Measurements from ENCODE around the gene DNAH11. TPM values are rescaled to one million over a fixed set of nuclear protein-coding genes. Genes with fewer than 3 reads are reported as not detected.
"Not testable (repeated sequence)": the region's sequence is repeated elsewhere in the genome, so short reads cannot be mapped to it uniquely, and the experiment has no call there.

The DNAH11 gene
- total and polyA plus RNA-seq, 4 donors = 7.5 to 16.8 (median 7.7) TPM

DNA sequence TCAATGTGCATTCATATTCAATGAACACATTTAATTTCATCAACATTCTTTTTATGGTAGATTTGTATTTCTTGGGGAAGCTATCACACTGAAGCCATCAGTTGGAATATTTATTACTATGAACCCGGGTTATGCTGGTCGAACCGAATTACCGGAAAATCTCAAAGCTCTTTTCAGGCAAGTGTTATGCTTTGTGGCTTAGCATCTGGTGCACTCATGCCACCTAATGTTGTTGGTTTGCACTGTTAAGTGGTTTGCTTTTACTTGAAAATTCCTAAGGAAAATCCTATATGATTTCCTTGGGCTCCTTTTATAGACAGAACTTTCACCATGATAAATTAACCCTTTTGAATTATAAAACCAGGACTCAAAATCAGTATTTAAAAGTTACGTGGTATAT, 147.9 kb downstream of the DNAH11 start:
- 33% methylated on average over 1 of the region's 5 CpGs for WGBS (ENCODE audit: insufficient coverage)
- no peaks in the 10 kb centered on the region for H3K36me3 ChIP-seq (ENCODE audit: control insufficient read depth, insufficient read depth, low read length)
- peak; percentile 6 to 75 (median 20) for DNase-seq (ENCODE audit: low read depth in 4 of 6, low spot score in 6 of 6)

DNA sequence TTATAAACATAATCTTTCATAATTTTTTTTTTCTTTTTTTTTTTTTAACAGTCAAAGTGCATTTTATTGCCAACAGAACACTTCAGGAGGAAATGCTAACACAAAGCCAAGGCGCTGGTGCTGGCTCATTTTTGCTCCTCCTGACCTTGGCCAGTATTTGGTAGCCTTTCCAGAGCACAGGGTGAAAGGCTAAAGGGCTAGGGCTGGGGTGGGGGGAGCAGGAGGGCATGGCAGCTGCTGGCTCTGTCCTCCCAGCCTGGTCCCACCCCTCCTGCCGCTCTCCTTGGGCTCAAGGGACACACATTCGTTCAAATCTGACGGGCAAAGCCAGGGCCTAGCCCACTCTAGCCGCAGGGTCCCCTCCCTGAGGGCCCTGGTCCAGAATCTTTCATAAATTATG, 148.3 kb downstream of the DNAH11 start:
- not testable (repeated sequence) for H3K9me3 ChIP-seq (ENCODE audit: control insufficient read depth, insufficient read depth, low read length); DNase-seq (ENCODE audit: low read depth in 4 of 6, low spot score in 6 of 6); H3K4me1 ChIP-seq (ENCODE audit: control insufficient read depth, insufficient read depth, low read length); H3K4me3 ChIP-seq (ENCODE audit: low read depth, low read length); H3K27ac ChIP-seq (ENCODE audit: low read depth, low read length); H3K36me3 ChIP-seq (ENCODE audit: control insufficient read depth, insufficient read depth, low read length); H3K27me3 ChIP-seq (ENCODE audit: control insufficient read depth, insufficient read depth, low read length)
- whole genome bisulfite sequencing (ENCODE audit: insufficient coverage) = no CpG with 5 or more reads among the region's 5 CpGs

More for the DNA sequence above, 147.9 kb downstream of the DNAH11 start:
- no peak overlapping the region for H3K4me3 ChIP-seq (ENCODE audit: low read depth, low read length)
- H3K4me1 ChIP-seq (ENCODE audit: control insufficient read depth, insufficient read depth, low read length) = no peaks in the 10 kb centered on the region
- H3K9me3 ChIP-seq (ENCODE audit: control insufficient read depth, insufficient read depth, low read length) = no peaks in the 10 kb centered on the region
- H3K27me3 ChIP-seq (ENCODE audit: control insufficient read depth, insufficient read depth, low read length) = no peaks in the 10 kb centered on the region
- H3K27ac ChIP-seq (ENCODE audit: low read depth, low read length) = no peak overlapping the region

DNA sequence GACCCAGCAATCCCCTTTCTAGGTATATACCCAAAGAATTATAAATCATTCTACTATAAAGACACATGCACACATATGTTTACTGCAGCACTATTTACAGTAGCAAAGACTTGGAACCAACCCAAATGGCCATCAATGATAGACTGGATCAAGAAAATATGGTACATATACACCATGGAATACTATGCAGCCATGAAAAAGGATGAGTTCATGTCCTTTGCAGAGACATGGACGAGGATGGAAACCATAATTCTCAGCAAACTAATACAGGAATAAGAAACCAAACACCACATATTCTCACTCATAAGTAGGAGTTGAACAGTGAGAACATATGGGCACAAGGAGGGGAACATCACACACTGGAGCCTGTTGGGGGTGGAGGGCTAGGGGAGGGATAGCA, 157.7 kb downstream of the DNAH11 start:
- not testable (repeated sequence) for H3K27ac ChIP-seq (ENCODE audit: low read depth, low read length); H3K9me3 ChIP-seq (ENCODE audit: control insufficient read depth, insufficient read depth, low read length); H3K36me3 ChIP-seq (ENCODE audit: control insufficient read depth, insufficient read depth, low read length); DNase-seq (ENCODE audit: low read depth in 4 of 6, low spot score in 6 of 6); H3K27me3 ChIP-seq (ENCODE audit: control insufficient read depth, insufficient read depth, low read length); H3K4me1 ChIP-seq (ENCODE audit: control insufficient read depth, insufficient read depth, low read length); H3K4me3 ChIP-seq (ENCODE audit: low read depth, low read length)
- whole genome bisulfite sequencing (ENCODE audit: insufficient coverage) = no CpG with 5 or more reads among the region's 1 CpG

DNA sequence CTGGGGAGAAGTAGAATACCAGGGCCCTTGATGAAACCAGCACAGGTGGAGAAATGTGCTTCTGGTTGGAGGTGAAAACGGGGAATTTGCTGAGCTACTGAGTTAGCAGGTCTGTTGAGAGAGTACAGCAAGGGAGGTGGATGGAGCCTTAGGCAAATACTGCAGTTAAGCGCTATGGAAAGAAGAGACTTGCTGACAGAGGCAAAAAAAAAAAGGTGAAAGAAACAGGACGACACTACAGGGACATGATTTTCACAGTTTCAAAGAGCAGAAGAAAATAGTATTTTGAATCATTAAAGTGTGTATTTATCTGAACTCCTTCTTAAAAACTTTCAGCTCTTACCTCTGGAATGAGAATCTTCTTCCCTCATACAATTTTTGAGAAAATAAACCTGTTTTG, 159.5 kb downstream of the DNAH11 start:
- 82% methylated on average over 2 of the region's 3 CpGs for WGBS (ENCODE audit: insufficient coverage)
- H3K27ac ChIP-seq (ENCODE audit: low read depth, low read length) = no peak overlapping the region
- H3K27me3 ChIP-seq (ENCODE audit: control insufficient read depth, insufficient read depth, low read length) = no peaks in the 10 kb centered on the region
- H3K36me3 ChIP-seq (ENCODE audit: control insufficient read depth, insufficient read depth, low read length) = no peaks in the 10 kb centered on the region
- no peaks in the 10 kb centered on the region for H3K4me1 ChIP-seq (ENCODE audit: control insufficient read depth, insufficient read depth, low read length)
- no peak overlapping the region for H3K4me3 ChIP-seq (ENCODE audit: low read depth, low read length)
- DNase-seq (ENCODE audit: low read depth in 4 of 6, low spot score in 6 of 6) = no peak
- no peaks in the 10 kb centered on the region for H3K9me3 ChIP-seq (ENCODE audit: control insufficient read depth, insufficient read depth, low read length)

DNA sequence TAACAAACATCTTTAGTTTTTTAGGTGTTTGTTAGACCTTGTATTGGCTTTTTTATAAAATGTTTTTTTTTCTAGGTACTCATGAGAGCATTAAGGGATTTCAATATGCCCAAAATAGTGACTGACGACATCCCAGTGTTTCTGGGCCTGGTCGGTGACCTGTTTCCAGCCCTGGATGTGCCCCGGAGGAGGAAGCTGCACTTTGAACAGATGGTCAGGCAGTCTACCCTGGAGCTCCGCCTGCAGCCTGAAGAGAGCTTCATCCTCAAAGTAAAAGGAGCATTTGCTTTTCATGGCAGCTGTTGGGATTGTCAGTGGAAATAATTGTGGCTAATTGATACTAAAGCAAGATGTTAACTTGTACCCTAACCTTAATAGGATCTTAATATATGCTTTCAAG, 161.5 kb downstream of the DNAH11 start:
- H3K4me3 ChIP-seq (ENCODE audit: low read depth, low read length) = no peak overlapping the region
- H3K9me3 ChIP-seq (ENCODE audit: control insufficient read depth, insufficient read depth, low read length) = no peaks in the 10 kb centered on the region
- no peaks in the 10 kb centered on the region for H3K36me3 ChIP-seq (ENCODE audit: control insufficient read depth, insufficient read depth, low read length)
- no peaks in the 10 kb centered on the region for H3K4me1 ChIP-seq (ENCODE audit: control insufficient read depth, insufficient read depth, low read length)
- WGBS (ENCODE audit: insufficient coverage) = 22% methylated on average over 3 of the region's 4 CpGs
- peak in 1 of 6 donors; percentile 50 for DNase-seq (ENCODE audit: low read depth in 4 of 6, low spot score in 6 of 6)
- no peak overlapping the region for H3K27ac ChIP-seq (ENCODE audit: low read depth, low read length)
- H3K27me3 ChIP-seq (ENCODE audit: control insufficient read depth, insufficient read depth, low read length) = no peaks in the 10 kb centered on the region

DNA sequence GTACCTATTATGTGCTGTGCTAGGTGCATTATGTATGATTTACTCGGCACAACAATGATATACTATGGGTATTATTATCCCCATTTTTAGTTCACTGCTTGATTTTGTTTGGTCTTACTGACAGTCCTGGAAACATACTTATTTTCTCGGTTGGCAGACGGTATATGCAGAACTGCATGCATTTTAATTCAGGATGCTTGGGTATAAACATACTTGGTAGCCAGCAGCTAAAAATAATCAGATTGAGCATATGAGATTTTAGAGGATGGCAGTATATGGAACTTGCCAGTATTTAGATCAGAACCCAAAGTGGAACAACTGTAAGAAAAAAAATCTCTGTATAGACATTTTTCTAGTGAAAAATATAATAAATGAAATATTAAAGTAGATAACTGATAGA, 163.3 kb downstream of the DNAH11 start:
- no peak overlapping the region for H3K27ac ChIP-seq (ENCODE audit: low read depth, low read length)
- 100% methylated on average over 2 of the region's 3 CpGs for WGBS (ENCODE audit: insufficient coverage)
- no peaks in the 10 kb centered on the region for H3K36me3 ChIP-seq (ENCODE audit: control insufficient read depth, insufficient read depth, low read length)
- no peaks in the 10 kb centered on the region for H3K4me1 ChIP-seq (ENCODE audit: control insufficient read depth, insufficient read depth, low read length)
- H3K4me3 ChIP-seq (ENCODE audit: low read depth, low read length) = no peak overlapping the region
- no peaks in the 10 kb centered on the region for H3K27me3 ChIP-seq (ENCODE audit: control insufficient read depth, insufficient read depth, low read length)
- no peaks in the 10 kb centered on the region for H3K9me3 ChIP-seq (ENCODE audit: control insufficient read depth, insufficient read depth, low read length)
- peak in 1 of 6 donors; percentile 81 for DNase-seq (ENCODE audit: low read depth in 4 of 6, low spot score in 6 of 6)

DNA sequence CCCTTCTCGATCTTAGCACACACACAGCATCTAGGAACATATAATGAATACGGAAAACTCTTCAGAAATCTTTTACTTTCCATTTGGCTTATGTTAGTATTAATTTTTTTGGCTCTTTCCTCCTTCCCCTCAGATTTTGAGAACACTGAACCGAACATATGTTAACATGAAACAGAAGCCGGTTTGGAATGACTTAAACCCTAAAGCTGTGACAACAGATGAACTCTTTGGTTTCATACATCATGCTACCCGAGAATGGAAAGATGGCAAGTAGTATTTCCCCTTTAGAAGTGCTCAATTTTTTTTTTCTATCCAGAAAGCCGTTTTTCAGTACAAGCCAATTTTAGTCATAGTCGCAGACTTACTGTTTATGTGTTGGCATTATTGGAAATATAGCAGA, 164.7 kb downstream of the DNAH11 start:
- H3K27me3 ChIP-seq (ENCODE audit: control insufficient read depth, insufficient read depth, low read length) = no peaks in the 10 kb centered on the region
- no peak overlapping the region for H3K4me3 ChIP-seq (ENCODE audit: low read depth, low read length)
- no peaks in the 10 kb centered on the region for H3K9me3 ChIP-seq (ENCODE audit: control insufficient read depth, insufficient read depth, low read length)
- peak in 1 of 6 donors; percentile 91 for DNase-seq (ENCODE audit: low read depth in 4 of 6, low spot score in 6 of 6)
- H3K4me1 ChIP-seq (ENCODE audit: control insufficient read depth, insufficient read depth, low read length) = no peaks in the 10 kb centered on the region
- no peaks in the 10 kb centered on the region for H3K36me3 ChIP-seq (ENCODE audit: control insufficient read depth, insufficient read depth, low read length)
- H3K27ac ChIP-seq (ENCODE audit: low read depth, low read length) = no peak overlapping the region
- 100% methylated on average over 1 of the region's 7 CpGs for WGBS (ENCODE audit: insufficient coverage)

DNA sequence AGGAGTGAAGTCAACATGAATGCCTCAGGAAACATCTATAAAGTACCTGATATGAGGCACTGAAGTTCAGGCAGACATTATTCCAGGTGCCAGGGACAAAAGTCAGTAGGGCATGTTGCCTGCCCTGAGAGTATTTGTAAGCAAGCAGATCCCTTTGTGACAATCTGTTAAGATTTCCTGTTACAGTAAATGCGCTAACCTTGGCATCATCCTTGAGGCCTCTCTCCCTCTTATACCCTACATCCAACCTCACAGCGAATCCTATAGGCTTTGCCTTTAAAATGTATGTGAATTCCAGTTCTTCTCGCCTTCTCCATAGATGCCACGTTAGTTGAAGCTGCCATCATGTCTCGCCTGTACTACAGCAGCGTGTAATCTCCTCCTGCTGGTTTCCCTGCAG, 165.3 kb downstream of the DNAH11 start:
- no peak overlapping the region for H3K4me3 ChIP-seq (ENCODE audit: low read depth, low read length)
- H3K9me3 ChIP-seq (ENCODE audit: control insufficient read depth, insufficient read depth, low read length) = no peaks in the 10 kb centered on the region
- H3K4me1 ChIP-seq (ENCODE audit: control insufficient read depth, insufficient read depth, low read length) = no peaks in the 10 kb centered on the region
- peak in 1 of 6 donors; percentile 59 for DNase-seq (ENCODE audit: low read depth in 4 of 6, low spot score in 6 of 6)
- no peaks in the 10 kb centered on the region for H3K36me3 ChIP-seq (ENCODE audit: control insufficient read depth, insufficient read depth, low read length)
- 92% methylated on average over 6 of the region's 6 CpGs for WGBS (ENCODE audit: insufficient coverage)
- no peak overlapping the region for H3K27ac ChIP-seq (ENCODE audit: low read depth, low read length)
- no peaks in the 10 kb centered on the region for H3K27me3 ChIP-seq (ENCODE audit: control insufficient read depth, insufficient read depth, low read length)

DNA sequence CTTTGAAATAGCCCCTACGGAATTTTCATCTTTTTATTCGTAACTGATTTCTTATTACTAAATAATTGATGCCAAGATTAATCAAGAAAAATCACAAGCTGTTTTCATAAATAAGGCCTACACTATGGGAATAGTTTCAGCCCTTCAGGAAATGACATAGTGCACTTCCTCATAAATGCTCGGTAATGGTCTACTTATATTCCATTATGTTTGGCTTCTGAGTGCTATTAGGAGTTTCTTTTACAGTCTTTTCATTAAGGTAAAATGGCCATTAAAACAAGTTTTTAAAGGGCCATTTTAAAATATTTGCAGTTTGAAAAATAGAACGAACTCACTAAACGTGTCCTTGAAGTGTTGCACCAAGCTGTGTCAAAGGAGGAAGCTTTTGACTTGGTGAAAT, 174.5 kb downstream of the DNAH11 start:
- no peaks in the 10 kb centered on the region for H3K9me3 ChIP-seq (ENCODE audit: control insufficient read depth, insufficient read depth, low read length)
- WGBS (ENCODE audit: insufficient coverage) = 83% methylated on average over 2 of the region's 5 CpGs
- H3K27ac ChIP-seq (ENCODE audit: low read depth, low read length) = no peak overlapping the region
- H3K4me1 ChIP-seq (ENCODE audit: control insufficient read depth, insufficient read depth, low read length) = no peaks in the 10 kb centered on the region
- H3K4me3 ChIP-seq (ENCODE audit: low read depth, low read length) = no peak overlapping the region
- DNase-seq (ENCODE audit: low read depth in 4 of 6, low spot score in 6 of 6) = no peak
- no peaks in the 10 kb centered on the region for H3K36me3 ChIP-seq (ENCODE audit: control insufficient read depth, insufficient read depth, low read length)
- H3K27me3 ChIP-seq (ENCODE audit: control insufficient read depth, insufficient read depth, low read length) = no peaks in the 10 kb centered on the region

DNA sequence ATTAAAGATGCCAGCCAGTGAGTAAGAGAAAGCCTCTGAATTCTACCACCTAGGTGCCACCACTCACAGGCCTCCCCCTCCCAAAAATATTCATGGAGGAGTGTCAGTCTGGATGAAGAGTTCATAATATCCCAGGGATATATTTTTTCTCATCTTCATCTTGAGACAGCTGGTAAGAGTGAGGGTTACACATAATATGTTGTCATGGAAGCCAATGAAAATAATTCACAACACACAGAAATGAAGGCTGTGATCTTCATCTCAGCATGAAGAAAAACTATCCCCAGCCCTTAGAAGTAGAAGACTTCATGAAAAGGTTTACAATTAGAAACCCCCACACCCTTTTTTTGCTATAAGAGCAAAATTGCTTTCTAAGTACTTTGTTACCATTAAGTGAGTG, 175.6 kb downstream of the DNAH11 start:
- Histone ChIP-seq H3K4me1 (ENCODE audit: control insufficient read depth, insufficient read depth, low read length) (no peaks in the 10 kb centered on the region), H3K36me3 (ENCODE audit: control insufficient read depth, insufficient read depth, low read length) (no peaks in the 10 kb centered on the region), H3K27me3 (ENCODE audit: control insufficient read depth, insufficient read depth, low read length) (no peaks in the 10 kb centered on the region), H3K4me3 (ENCODE audit: low read depth, low read length) (no peak overlapping the region), H3K27ac (ENCODE audit: low read depth, low read length) (no peak overlapping the region), H3K9me3 (ENCODE audit: control insufficient read depth, insufficient read depth, low read length) (no peaks in the 10 kb centered on the region)
- no peak for DNase-seq (ENCODE audit: low read depth in 4 of 6, low spot score in 6 of 6)

Measured in spinal cord (tissue), 10 donors.